Fibroblast of skin of left biceps (primary cell): ENCODE data around the gene CAMK2A.

Experiments
- DNase-seq, 2 experiments: peaks; one replicate each; pipeline ENCODE4 v3.0.0-alpha.2; 2013; ENCODE audit warnings: low read depth in 2 of 2

Gene CAMK2A

GRCh38 chr5:150188146-150188842, 101.3 kb downstream of the CAMK2A start:
- no peak for DNase-seq

DNA sequence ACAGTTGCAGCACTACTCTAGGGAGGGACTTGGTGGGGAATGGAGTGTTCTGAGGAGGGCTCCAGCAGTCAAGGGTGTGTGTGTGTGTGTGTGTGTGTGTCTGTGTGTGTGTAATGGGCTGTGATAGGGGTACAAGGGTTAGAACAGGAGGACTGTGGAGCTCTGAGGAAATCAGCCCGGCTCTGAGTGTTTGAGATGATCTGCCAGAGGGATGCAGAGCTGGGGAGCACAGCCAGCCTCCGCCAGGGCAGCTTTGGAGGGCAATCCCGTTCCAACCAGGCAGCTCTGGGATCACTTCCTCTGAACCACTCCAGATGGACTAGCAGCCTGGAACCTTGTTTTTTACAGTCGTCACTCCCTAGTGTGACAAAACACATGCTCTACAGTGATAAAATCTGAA, 102.7 kb downstream of the CAMK2A start:
- no peak for DNase-seq

GRCh38 chr5:150186137-150186536, 103.4 kb downstream of the CAMK2A start:
- DNase-seq, result no peak

DNA sequence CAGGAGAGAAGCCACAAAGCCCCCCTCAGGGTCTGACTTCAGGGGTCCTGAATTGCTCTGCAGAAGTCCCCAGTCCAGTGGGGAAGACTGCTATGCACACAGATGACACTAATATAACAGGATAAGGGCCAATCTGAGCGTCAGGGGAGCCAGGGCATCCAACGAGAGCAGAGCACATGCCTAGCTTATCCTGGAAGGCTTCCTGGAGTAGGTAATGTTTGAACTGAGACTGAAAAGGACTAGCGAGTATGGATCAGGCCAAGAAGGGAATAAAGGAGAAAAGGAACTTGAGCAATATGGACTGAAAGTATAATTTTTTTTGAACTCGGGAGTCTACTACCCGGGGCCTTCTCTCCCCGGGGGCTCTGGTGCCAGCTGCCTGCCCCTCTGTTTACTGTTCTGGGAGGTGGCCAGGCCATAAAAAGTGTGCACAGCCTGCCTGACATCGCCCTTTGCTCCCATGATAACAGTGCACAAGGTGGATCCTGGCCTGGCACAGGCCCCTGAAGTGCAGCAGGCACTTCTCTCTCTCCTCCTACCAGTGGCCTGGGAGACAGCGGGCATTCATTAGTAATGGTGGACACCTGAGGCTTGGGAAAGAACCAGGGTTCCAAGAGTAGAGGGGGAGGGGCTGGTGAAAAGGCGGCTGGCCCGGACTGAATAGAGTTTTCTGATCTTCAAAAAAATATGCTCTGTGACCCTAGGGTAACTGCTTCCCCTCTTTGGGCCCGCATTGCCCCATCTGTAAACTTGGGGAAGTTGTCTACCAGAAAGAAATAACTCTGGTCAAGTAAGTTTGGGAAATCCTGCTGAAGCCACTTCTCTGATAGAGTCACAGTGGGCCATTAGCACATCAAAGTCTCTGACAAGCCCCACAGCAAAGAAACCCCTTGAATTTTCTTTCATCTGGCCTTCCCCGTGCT, 104.3 kb downstream of the CAMK2A start:
- no peak for DNase-seq

DNA sequence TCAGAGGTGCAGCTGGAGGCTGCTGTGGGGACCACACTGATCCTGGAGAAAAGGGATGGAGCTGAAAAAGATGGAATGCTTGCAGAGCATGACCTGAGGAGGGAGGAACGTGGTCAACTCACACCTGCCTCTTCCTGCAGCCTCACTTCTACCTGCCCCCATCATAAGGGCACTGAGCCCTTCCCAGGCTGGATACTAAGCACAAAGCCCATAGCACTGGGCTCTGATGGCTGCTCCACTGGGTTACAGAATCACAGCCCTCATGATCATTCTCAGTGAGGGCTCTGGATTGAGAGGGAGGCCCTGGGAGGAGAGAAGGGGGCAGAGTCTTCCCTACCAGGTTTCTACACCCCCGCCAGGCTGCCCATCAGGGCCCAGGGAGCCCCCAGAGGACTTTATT, 105.6 kb downstream of the CAMK2A start:
- no peak for DNase-seq

DNA sequence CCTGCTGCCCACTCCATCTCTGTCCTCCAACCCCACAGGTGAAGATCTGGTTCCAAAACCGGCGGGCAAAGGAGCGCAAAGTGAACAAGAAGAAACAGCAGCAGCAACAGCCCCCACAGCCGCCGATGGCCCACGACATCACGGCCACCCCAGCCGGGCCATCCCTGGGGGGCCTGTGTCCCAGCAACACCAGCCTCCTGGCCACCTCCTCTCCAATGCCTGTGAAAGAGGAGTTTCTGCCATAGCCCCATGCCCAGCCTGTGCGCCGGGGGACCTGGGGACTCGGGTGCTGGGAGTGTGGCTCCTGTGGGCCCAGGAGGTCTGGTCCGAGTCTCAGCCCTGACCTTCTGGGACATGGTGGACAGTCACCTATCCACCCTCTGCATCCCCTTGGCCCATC, 106.1 kb downstream of the CAMK2A start:
- DNase-seq, result no peak

GRCh38 chr5:150182774-150183173, 106.8 kb downstream of the CAMK2A start:
- no peak for DNase-seq

GRCh38 chr5:150181766-150182545, 107.6 kb downstream of the CAMK2A start:
- no peak for DNase-seq

DNA sequence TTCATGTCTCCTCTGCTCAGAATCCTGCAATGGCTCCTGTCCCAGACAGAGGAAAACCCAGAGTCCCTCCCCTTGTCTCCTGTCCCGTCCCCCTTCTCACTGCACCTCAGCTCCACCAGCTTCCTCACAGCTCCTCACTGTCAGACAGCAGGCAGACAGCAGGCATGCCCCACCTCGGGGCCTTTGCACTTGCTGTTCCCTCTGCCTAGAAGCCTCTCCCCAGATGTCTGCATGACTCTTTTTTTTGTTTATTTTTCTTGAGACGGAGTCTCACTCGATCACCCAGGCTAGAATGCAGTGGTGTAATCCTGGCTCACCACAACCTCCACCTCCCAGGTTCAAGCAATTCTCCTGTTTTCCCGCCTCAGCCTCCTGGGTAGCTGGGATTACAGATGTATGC, 108.5 kb downstream of the CAMK2A start:
- DNase-seq, result no peak

- no peak for DNase-seq
Measured at GRCh38 chr5:150180241-150181026, 109.1 kb downstream of the CAMK2A start.

GRCh38 chr5:150179019-150179620, 110.5 kb downstream of the CAMK2A start:
- no peak for DNase-seq

GRCh38 chr5:150178262-150178661, 111.3 kb downstream of the CAMK2A start:
- DNase-seq, result no peak

- DNase-seq, result no peak
Measured at GRCh38 chr5:150177721-150178120, 111.9 kb downstream of the CAMK2A start.

- no peak for DNase-seq
Measured at GRCh38 chr5:150176745-150177477, 112.7 kb downstream of the CAMK2A start.

GRCh38 chr5:150175536-150175935, 114.0 kb downstream of the CAMK2A start:
- DNase-seq, result no peak

- DNase-seq, result no peak
Measured at GRCh38 chr5:150175076-150175475, 114.5 kb downstream of the CAMK2A start.

GRCh38 chr5:150174285-150174684, 115.3 kb downstream of the CAMK2A start:
- no peak for DNase-seq

- DNase-seq, result no peak
Measured at GRCh38 chr5:150173161-150173560, 116.4 kb downstream of the CAMK2A start.

- no peak for DNase-seq
Measured at GRCh38 chr5:150172556-150172955, 117.0 kb downstream of the CAMK2A start.

DNA sequence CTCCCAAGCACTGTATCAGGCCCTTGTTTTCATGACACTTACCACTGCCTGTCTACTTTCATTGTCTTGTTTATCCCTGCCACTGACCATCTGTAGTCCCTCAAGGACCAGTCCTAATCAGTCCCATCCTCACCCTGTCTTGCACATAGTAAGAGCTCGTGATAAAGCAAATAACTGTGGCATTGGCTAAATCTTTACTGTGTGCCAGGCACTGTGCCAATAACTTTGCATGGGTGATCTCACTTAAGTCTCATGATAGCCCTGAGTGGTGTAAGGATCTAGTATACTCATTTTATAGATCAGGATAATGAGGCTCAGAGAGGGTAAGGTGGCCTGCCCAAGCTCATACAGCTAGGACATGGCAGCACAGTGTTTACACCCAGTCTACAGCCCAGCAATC, 117.4 kb downstream of the CAMK2A start:
- no peak for DNase-seq
